ENCODE results near the gene AHR.
"Not testable (repeated sequence)": the region's sequence is repeated elsewhere in the genome, so short reads cannot be mapped to it uniquely, and the experiment has no call there.

The AHR gene

GRCh38 chr7:17339952-17340351, 41.5 kb downstream of the AHR start:
- H3K4me1 ChIP-seq (ENCODE audit: control insufficient read depth, insufficient read depth, low read length, poor library complexity, severe bottlenecking): no peaks in the 10 kb centered on the region
- peaks cover 40% of the 10 kb centered on the region for H3K36me3 ChIP-seq (ENCODE audit: control insufficient read depth, insufficient read depth, low read length)
- no peak overlapping the region for H3K4me3 ChIP-seq (ENCODE audit: extremely low read depth, insufficient read depth, low read length, poor library complexity, severe bottlenecking)
- no peaks in the 10 kb centered on the region for H3K9me3 ChIP-seq (ENCODE audit: control insufficient read depth, low read length)
- WGBS, 2 experiments (ENCODE audit: insufficient coverage in 2 of 2): 80 to 92% methylated on average over 3 of the region's 4 CpGs
- no peak overlapping the region for H3K27ac ChIP-seq (ENCODE audit: low read depth, low read length, severe bottlenecking)

DNA sequence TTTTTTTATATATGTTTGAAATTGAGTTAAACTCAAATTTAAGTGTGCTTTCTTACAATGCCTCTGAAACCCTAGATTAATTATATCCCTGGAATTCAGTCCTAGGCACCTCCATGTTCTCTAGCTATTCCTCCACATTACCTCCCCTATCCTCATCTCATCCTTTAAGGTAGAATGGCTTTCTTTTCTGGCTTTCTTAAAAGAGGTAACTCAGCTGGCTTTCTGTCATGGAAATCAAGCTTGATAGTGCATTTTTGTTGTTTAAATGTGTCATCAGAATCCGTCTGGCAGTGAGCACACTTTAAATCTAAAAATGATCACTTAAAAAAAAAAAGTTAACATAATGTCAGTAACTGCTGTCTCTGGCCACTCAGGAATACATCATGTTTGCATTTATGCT, 42.2 kb downstream of the AHR start:
- WGBS, 2 experiments (ENCODE audit: insufficient coverage in 2 of 2): no CpG with 5 or more reads among the region's 1 CpG
- no peaks in the 10 kb centered on the region for H3K4me1 ChIP-seq (ENCODE audit: control insufficient read depth, insufficient read depth, low read length, poor library complexity, severe bottlenecking)
- peaks cover 40% of the 10 kb centered on the region for H3K36me3 ChIP-seq (ENCODE audit: control insufficient read depth, insufficient read depth, low read length)
- H3K4me3 ChIP-seq (ENCODE audit: extremely low read depth, insufficient read depth, low read length, poor library complexity, severe bottlenecking): no peak overlapping the region
- no peak overlapping the region for H3K27ac ChIP-seq (ENCODE audit: low read depth, low read length, severe bottlenecking)
- H3K9me3 ChIP-seq (ENCODE audit: control insufficient read depth, low read length): no peaks in the 10 kb centered on the region

DNA sequence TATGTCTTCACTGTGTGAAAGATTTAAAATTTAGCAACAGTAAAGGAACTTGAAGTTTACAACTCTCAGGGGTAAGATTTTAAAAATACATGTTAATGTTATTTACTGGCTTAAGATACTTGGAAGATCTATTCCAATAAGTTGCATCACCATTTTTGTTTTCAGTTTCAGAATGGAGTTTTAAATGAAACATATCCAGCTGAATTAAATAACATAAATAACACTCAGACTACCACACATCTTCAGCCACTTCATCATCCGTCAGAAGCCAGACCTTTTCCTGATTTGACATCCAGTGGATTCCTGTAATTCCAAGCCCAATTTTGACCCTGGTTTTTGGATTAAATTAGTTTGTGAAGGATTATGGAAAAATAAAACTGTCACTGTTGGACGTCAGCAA, 44.3 kb downstream of the AHR start:
- H3K9me3 ChIP-seq (ENCODE audit: control insufficient read depth, low read length): no peaks in the 10 kb centered on the region
- H3K27ac ChIP-seq (ENCODE audit: low read depth, low read length, severe bottlenecking): no peak overlapping the region
- no CpG with 5 or more reads among the region's 2 CpGs for WGBS, 2 experiments (ENCODE audit: insufficient coverage in 2 of 2)
- H3K4me1 ChIP-seq (ENCODE audit: control insufficient read depth, insufficient read depth, low read length, poor library complexity, severe bottlenecking): no peaks in the 10 kb centered on the region
- H3K4me3 ChIP-seq (ENCODE audit: extremely low read depth, insufficient read depth, low read length, poor library complexity, severe bottlenecking): no peak overlapping the region
- peaks cover 41% of the 10 kb centered on the region for H3K36me3 ChIP-seq (ENCODE audit: control insufficient read depth, insufficient read depth, low read length)

DNA sequence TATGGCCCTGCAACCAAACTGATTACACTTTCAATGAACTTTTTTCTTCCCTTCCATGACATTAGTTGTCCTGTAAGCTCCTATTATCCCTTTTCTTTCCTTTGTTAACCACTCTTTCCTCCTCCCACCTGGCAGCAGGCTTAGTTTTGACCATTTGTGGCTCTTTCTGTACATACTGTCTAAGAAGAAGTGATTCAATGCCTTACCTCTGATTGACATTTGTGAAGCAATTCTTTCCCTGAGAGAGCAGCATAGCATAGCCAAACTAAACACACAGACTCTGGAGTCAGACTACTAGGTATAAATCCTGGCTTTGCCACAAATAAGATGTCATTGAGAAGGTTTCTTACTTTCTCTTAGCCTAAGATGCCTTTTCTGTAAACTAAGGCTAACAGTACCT, 48.9 kb downstream of the AHR start:
- H3K4me3 ChIP-seq (ENCODE audit: extremely low read depth, insufficient read depth, low read length, poor library complexity, severe bottlenecking): no peak overlapping the region
- peaks cover 15% of the 10 kb centered on the region for H3K36me3 ChIP-seq (ENCODE audit: control insufficient read depth, insufficient read depth, low read length)
- no peak overlapping the region for H3K27ac ChIP-seq (ENCODE audit: low read depth, low read length, severe bottlenecking)
- peaks cover 6% of the 10 kb centered on the region for H3K9me3 ChIP-seq (ENCODE audit: control insufficient read depth, low read length)
- no peaks in the 10 kb centered on the region for H3K4me1 ChIP-seq (ENCODE audit: control insufficient read depth, insufficient read depth, low read length, poor library complexity, severe bottlenecking)

GRCh38 chr7:17348932-17349331, 50.5 kb downstream of the AHR start:
- not testable (repeated sequence) for H3K4me3 ChIP-seq (ENCODE audit: extremely low read depth, insufficient read depth, low read length, poor library complexity, severe bottlenecking); H3K27ac ChIP-seq (ENCODE audit: low read depth, low read length, severe bottlenecking); H3K9me3 ChIP-seq (ENCODE audit: control insufficient read depth, low read length); H3K4me1 ChIP-seq (ENCODE audit: control insufficient read depth, insufficient read depth, low read length, poor library complexity, severe bottlenecking)
- peaks cover 11% of the 10 kb centered on the region for H3K36me3 ChIP-seq (ENCODE audit: control insufficient read depth, insufficient read depth, low read length)
- no CpG with 5 or more reads among the region's 1 CpG for WGBS, 2 experiments (ENCODE audit: insufficient coverage in 2 of 2)

DNA sequence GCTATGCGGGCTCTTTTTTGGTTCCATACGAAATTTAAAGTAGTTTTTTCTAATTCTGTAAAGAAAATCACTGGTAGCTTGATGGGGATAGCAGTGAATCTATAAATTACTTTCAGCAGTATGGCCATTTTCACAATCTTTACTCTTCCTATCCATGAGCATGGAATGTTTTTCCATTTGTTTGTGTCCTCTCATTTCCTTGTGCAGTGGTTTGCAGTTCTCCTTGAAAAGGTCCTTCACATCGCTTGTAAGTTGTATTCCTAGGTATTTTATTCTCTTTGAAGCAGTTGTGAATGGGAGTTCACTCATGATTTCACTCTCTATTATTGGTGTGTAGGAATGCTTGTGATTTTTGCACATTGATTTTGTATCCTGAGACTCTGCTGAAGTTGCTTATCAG, 51.9 kb downstream of the AHR start:
- H3K9me3 ChIP-seq (ENCODE audit: control insufficient read depth, low read length); H3K27ac ChIP-seq (ENCODE audit: low read depth, low read length, severe bottlenecking); H3K4me3 ChIP-seq (ENCODE audit: extremely low read depth, insufficient read depth, low read length, poor library complexity, severe bottlenecking); H3K4me1 ChIP-seq (ENCODE audit: control insufficient read depth, insufficient read depth, low read length, poor library complexity, severe bottlenecking): not testable (repeated sequence)
- WGBS, 2 experiments (ENCODE audit: insufficient coverage in 2 of 2): 83% methylated on average over 1 of the region's 3 CpGs; no CpG with 5 or more reads in 1 of the 2 experiments
- peaks cover 11% of the 10 kb centered on the region for H3K36me3 ChIP-seq (ENCODE audit: control insufficient read depth, insufficient read depth, low read length)

GRCh38 chr7:17353650-17354419, 55.4 kb downstream of the AHR start:
- not testable (repeated sequence) for H3K36me3 ChIP-seq (ENCODE audit: control insufficient read depth, insufficient read depth, low read length); H3K4me1 ChIP-seq (ENCODE audit: control insufficient read depth, insufficient read depth, low read length, poor library complexity, severe bottlenecking); H3K4me3 ChIP-seq (ENCODE audit: extremely low read depth, insufficient read depth, low read length, poor library complexity, severe bottlenecking); H3K27ac ChIP-seq (ENCODE audit: low read depth, low read length, severe bottlenecking); H3K9me3 ChIP-seq (ENCODE audit: control insufficient read depth, low read length)
- 75 to 80% methylated on average over 1 to 4 of the region's 6 CpGs for WGBS, 2 experiments (ENCODE audit: insufficient coverage in 2 of 2)

DNA sequence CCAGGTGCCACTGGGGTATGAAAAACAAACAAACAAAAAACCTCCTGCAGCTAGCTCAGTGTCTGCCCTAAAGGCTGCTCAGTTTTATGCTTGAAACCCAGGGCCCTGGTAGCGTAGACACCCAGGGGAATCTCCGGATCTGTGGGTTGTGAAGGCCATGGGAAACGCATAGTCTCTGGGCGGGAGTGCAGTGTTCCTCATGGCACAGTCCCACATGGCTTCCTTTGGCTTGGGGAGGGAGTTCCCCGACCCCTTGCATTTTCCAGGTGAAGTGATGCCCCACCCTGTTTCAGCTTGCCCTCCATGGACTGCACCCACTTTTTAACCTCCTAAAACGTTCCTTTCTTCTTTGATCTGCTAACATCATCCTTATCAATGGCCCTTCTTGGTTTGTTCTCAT, 56.0 kb downstream of the AHR start:
- WGBS, 2 experiments (ENCODE audit: insufficient coverage in 2 of 2): 80 to 94% methylated on average over 4 to 5 of the region's 6 CpGs
- Histone ChIP-seq H3K4me1 (ENCODE audit: control insufficient read depth, insufficient read depth, low read length, poor library complexity, severe bottlenecking) (no peaks in the 10 kb centered on the region), H3K9me3 (ENCODE audit: control insufficient read depth, low read length) (peaks cover 6% of the 10 kb centered on the region), H3K36me3 (ENCODE audit: control insufficient read depth, insufficient read depth, low read length) (peaks cover 3% of the 10 kb centered on the region), H3K4me3 (ENCODE audit: extremely low read depth, insufficient read depth, low read length, poor library complexity, severe bottlenecking) (no peak overlapping the region), H3K27ac (ENCODE audit: low read depth, low read length, severe bottlenecking) (no peak overlapping the region)

DNA sequence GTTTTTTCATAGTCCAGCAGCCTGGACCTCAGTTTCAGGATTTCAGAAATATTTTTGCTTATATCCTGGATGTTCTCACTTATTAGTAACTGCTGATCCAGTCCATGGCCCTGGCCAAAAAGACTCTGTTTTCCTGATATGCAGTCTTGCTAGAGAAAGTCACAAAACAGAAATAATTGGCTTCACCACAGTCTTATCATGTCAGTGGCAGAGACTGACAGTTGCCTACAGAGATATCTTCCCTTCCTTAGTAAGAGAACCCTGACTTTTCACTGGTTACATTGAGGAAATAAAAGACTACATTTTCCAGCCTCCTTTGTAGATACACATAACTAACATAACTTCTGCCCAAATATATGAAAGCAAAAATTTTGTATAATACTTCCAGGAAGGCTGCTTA, 56.6 kb downstream of the AHR start:
- H3K4me1 ChIP-seq (ENCODE audit: control insufficient read depth, insufficient read depth, low read length, poor library complexity, severe bottlenecking): no peaks in the 10 kb centered on the region
- peaks cover 4% of the 10 kb centered on the region for H3K9me3 ChIP-seq (ENCODE audit: control insufficient read depth, low read length)
- H3K27ac ChIP-seq (ENCODE audit: low read depth, low read length, severe bottlenecking): no peak overlapping the region
- H3K36me3 ChIP-seq (ENCODE audit: control insufficient read depth, insufficient read depth, low read length): peaks cover 3% of the 10 kb centered on the region
- no peak overlapping the region for H3K4me3 ChIP-seq (ENCODE audit: extremely low read depth, insufficient read depth, low read length, poor library complexity, severe bottlenecking)

DNA sequence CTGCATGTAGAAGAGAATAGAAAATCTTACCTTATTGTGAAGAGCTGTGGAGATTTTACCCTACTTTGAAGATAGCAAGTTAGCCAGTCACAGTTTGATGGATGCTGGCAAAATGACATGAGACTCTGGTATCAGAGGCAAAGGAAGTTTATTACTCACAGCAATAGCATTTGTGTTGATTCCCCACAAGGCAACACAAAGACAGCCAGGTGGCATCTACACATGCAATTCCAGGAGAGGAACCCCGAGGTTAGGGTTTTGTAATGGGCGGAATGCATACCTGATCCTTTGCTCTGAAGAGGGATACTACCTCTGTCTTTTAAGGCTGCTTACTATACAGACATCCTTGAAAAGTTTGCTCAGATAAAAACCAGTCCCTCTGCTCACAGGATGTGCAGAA, 59.5 kb downstream of the AHR start:
- no peaks in the 10 kb centered on the region for H3K9me3 ChIP-seq (ENCODE audit: control insufficient read depth, low read length)
- peaks cover 3% of the 10 kb centered on the region for H3K36me3 ChIP-seq (ENCODE audit: control insufficient read depth, insufficient read depth, low read length)
- H3K4me1 ChIP-seq (ENCODE audit: control insufficient read depth, insufficient read depth, low read length, poor library complexity, severe bottlenecking): no peaks in the 10 kb centered on the region
- WGBS, 2 experiments (ENCODE audit: insufficient coverage in 2 of 2): 83 to 100% methylated on average over 1 of the region's 2 CpGs
- no peak overlapping the region for H3K4me3 ChIP-seq (ENCODE audit: extremely low read depth, insufficient read depth, low read length, poor library complexity, severe bottlenecking)
- H3K27ac ChIP-seq (ENCODE audit: low read depth, low read length, severe bottlenecking): no peak overlapping the region

GRCh38 chr7:17359610-17360009, 61.2 kb downstream of the AHR start:
- Histone ChIP-seq H3K36me3 (ENCODE audit: control insufficient read depth, insufficient read depth, low read length) (no peaks in the 10 kb centered on the region), H3K9me3 (ENCODE audit: control insufficient read depth, low read length) (no peaks in the 10 kb centered on the region), H3K27ac (ENCODE audit: low read depth, low read length, severe bottlenecking) (no peak overlapping the region), H3K4me1 (ENCODE audit: control insufficient read depth, insufficient read depth, low read length, poor library complexity, severe bottlenecking) (no peaks in the 10 kb centered on the region), H3K4me3 (ENCODE audit: extremely low read depth, insufficient read depth, low read length, poor library complexity, severe bottlenecking) (no peak overlapping the region)
- WGBS, 2 experiments (ENCODE audit: insufficient coverage in 2 of 2): 93 to 100% methylated on average over 2 to 3 of the region's 6 CpGs
